Measurements from ENCODE around the gene GPR146. TPM values are rescaled to one million over a fixed set of nuclear protein-coding genes. Genes with fewer than 3 reads are reported as not detected.

The GPR146 gene
- total and polyA plus RNA-seq, 2 of the 13 experiments (the other 11 are each of a cell fraction or from before 2014, with no cell fraction given), result 2.0 to 15.9 TPM

DNA sequence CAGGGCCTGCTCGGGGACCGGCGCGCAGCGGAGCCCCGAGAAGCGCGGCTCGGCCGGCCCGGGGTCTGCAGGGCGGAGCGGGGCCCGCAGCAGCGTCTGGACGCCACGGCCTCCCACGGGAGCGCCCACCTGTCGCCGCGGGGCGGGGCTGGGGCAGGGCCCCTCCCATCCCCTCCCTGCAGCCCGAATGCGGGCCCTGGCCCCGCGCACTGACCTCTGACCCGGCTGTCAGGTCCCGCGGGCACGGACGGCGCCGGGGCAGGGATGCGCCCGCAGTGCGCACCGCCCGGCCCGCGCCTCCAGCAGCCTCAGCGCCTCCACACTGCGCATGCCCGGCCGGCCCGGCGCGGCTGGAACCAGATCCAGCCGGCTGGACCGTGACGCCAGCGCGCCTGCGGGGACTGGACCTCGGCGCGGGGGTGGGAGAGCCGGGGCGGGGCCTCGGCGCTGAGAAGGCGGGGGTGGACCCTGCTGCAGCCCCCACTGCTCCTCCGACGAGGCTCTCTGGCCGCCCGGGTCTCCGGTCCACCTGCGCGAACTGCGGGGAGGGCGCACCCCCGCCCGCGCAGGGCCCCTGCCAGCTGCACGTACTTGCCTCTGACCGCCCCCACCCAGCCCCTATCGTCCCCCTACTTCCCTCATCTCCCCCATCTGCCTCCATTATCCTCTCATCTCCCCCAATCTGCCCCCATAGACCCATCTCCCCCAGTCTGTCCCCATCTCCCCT, 16.1 kb upstream of the GPR146 start (continued):
- TF ChIP-seq, protein P1, sequence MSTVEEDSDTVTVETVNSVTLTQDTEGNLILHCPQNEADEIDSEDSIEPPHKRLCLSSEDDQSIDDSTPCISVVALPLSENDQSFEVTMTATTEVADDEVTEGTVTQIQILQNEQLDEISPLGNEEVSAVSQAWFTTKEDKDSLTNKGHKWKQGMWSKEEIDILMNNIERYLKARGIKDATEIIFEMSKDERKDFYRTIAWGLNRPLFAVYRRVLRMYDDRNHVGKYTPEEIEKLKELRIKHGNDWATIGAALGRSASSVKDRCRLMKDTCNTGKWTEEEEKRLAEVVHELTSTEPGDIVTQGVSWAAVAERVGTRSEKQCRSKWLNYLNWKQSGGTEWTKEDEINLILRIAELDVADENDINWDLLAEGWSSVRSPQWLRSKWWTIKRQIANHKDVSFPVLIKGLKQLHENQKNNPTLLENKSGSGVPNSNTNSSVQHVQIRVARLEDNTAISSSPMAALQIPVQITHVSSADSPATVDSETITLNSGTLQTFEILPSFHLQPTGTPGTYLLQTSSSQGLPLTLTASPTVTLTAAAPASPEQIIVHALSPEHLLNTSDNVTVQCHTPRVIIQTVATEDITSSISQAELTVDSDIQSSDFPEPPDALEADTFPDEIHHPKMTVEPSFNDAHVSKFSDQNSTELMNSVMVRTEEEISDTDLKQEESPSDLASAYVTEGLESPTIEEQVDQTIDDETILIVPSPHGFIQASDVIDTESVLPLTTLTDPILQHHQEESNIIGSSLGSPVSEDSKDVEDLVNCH (CRISPR knock-in tag; IDR thresholded peaks at IDR 0.05), result no peak
- TF ChIP-seq SNAPC2 (CRISPR knock-in tag; IDR thresholded peaks at IDR 0.05), result no peak
- 0 out of 2 replicates have a peak, but pooled peaks have one; percentile 14 for TF ChIP-seq HNF4A (CRISPR knock-in tag; IDR thresholded peaks at IDR 0.05)
- TF ChIP-seq MTA3 (CRISPR knock-in tag; IDR thresholded peaks at IDR 0.05), result no peak
- TF ChIP-seq ZNF766 (CRISPR knock-in tag; IDR thresholded peaks at IDR 0.05; ENCODE audit: borderline replicate concordance), result no peak; the same call in 1 of the 2 replicates
- TF ChIP-seq ZNF343 (CRISPR knock-in tag; IDR thresholded peaks at IDR 0.05), result no peak
- TF ChIP-seq ZNF234 (CRISPR knock-in tag; conservative IDR thresholded peaks at IDR 0.05), result no peak
- TF ChIP-seq ZNF788 (CRISPR knock-in tag; IDR thresholded peaks at IDR 0.05; ENCODE audit: borderline replicate concordance), result no peak
- TF ChIP-seq CBX2 (IDR thresholded peaks at IDR 0.05; ENCODE audit: low read depth, low read length), result no peak
- no peak for TF ChIP-seq CBX2 (CRISPR knock-in tag; IDR thresholded peaks at IDR 0.05; ENCODE audit: low read depth)
- TF ChIP-seq SRSF4 (IDR thresholded peaks at IDR 0.05; ENCODE audit: low read depth, low read length, poor library complexity, severe bottlenecking), result no peak
- TF ChIP-seq HNRNPK (IDR thresholded peaks at IDR 0.05; ENCODE audit: low read depth, low read length, poor library complexity, severe bottlenecking), result peak; percentile 98
- TF ChIP-seq ARID2 (CRISPR knock-in tag; IDR thresholded peaks at IDR 0.05; ENCODE audit: borderline replicate concordance), result no peak
- no peak for TF ChIP-seq SNRNP70 (IDR thresholded peaks at IDR 0.05; ENCODE audit: low read depth, low read length)
- TF ChIP-seq, protein P2, sequence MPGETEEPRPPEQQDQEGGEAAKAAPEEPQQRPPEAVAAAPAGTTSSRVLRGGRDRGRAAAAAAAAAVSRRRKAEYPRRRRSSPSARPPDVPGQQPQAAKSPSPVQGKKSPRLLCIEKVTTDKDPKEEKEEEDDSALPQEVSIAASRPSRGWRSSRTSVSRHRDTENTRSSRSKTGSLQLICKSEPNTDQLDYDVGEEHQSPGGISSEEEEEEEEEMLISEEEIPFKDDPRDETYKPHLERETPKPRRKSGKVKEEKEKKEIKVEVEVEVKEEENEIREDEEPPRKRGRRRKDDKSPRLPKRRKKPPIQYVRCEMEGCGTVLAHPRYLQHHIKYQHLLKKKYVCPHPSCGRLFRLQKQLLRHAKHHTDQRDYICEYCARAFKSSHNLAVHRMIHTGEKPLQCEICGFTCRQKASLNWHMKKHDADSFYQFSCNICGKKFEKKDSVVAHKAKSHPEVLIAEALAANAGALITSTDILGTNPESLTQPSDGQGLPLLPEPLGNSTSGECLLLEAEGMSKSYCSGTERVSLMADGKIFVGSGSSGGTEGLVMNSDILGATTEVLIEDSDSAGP (CRISPR knock-in tag; IDR thresholded peaks at IDR 0.05; ENCODE audit: borderline replicate concordance), result no peak
- TF ChIP-seq, protein P3, sequence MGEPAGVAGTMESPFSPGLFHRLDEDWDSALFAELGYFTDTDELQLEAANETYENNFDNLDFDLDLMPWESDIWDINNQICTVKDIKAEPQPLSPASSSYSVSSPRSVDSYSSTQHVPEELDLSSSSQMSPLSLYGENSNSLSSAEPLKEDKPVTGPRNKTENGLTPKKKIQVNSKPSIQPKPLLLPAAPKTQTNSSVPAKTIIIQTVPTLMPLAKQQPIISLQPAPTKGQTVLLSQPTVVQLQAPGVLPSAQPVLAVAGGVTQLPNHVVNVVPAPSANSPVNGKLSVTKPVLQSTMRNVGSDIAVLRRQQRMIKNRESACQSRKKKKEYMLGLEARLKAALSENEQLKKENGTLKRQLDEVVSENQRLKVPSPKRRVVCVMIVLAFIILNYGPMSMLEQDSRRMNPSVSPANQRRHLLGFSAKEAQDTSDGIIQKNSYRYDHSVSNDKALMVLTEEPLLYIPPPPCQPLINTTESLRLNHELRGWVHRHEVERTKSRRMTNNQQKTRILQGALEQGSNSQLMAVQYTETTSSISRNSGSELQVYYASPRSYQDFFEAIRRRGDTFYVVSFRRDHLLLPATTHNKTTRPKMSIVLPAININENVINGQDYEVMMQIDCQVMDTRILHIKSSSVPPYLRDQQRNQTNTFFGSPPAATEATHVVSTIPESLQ (CRISPR knock-in tag; conservative IDR thresholded peaks at IDR 0.05), result no peak
- no peak for TF ChIP-seq PCBP2 (optimal IDR thresholded peaks at IDR 0.05; ENCODE audit: low read depth, low read length, poor library complexity, severe bottlenecking)
- TF ChIP-seq, protein P4, sequence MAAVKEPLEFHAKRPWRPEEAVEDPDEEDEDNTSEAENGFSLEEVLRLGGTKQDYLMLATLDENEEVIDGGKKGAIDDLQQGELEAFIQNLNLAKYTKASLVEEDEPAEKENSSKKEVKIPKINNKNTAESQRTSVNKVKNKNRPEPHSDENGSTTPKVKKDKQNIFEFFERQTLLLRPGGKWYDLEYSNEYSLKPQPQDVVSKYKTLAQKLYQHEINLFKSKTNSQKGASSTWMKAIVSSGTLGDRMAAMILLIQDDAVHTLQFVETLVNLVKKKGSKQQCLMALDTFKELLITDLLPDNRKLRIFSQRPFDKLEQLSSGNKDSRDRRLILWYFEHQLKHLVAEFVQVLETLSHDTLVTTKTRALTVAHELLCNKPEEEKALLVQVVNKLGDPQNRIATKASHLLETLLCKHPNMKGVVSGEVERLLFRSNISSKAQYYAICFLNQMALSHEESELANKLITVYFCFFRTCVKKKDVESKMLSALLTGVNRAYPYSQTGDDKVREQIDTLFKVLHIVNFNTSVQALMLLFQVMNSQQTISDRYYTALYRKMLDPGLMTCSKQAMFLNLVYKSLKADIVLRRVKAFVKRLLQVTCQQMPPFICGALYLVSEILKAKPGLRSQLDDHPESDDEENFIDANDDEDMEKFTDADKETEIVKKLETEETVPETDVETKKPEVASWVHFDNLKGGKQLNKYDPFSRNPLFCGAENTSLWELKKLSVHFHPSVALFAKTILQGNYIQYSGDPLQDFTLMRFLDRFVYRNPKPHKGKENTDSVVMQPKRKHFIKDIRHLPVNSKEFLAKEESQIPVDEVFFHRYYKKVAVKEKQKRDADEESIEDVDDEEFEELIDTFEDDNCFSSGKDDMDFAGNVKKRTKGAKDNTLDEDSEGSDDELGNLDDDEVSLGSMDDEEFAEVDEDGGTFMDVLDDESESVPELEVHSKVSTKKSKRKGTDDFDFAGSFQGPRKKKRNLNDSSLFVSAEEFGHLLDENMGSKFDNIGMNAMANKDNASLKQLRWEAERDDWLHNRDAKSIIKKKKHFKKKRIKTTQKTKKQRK (IDR thresholded peaks at IDR 0.05; ENCODE audit: low read length), result no peak

Data from HepG2 (cell line).